ENCODE measurements around the gene B9D1. TPM values are rescaled to one million over a fixed set of nuclear protein-coding genes. Genes with fewer than 3 reads are reported as not detected.

The B9D1 gene
- total RNA-seq, 2 experiments from 2014 or later: 21.1 to 38.1 TPM

DNA sequence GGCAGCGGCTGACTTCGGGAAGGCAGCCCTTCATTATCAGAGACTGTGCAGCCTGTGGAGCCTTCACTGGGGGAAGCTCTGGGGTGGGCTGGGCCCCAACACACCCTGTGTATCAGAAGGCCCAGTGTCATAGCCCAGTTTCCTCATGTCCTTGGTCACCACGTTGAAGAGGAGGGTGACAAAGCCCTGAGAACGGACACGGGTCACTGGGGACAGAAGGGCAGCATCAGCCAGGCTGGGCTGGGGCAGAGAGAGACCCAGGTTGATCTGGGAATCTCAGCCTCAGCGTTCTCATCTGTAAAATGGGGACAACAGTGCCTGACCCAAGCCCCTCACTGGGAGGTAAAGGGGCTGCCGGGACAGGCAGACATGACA is 19.3 kb downstream of the B9D1 start:
- BruUV-seq (replicated peaks): no TSS peak
- POLR2A ChIA-PET: no interaction called here
- Histone ChIP-seq H3K4me3 (ENCODE audit: low read depth, low read length, poor library complexity, severe bottlenecking) (no peak overlapping the region), H3K9me2 (ENCODE audit: insufficient read depth, low read length) (no peaks in the 10 kb centered on the region), H3K4me2 (ENCODE audit: low read length) (no peak overlapping the region), H3K9me3 (ENCODE audit: low read length) (no peaks in the 10 kb centered on the region), H3K79me2 (ENCODE audit: insufficient read depth, low read depth, low read length) (no peaks in the 10 kb centered on the region), H4K20me1 (ENCODE audit: insufficient read depth, low read length) (no peaks in the 10 kb centered on the region), H3K27ac (ENCODE audit: low read depth, low read length, poor library complexity, severe bottlenecking) (no peak overlapping the region), H3K4me1 (ENCODE audit: insufficient read depth, low read length, poor library complexity, severe bottlenecking) (peaks cover 13% of the 10 kb centered on the region), H2AFZ (ENCODE audit: low read length) (no peak overlapping the region), H3K36me3 (ENCODE audit: insufficient read depth, low read length) (no peaks in the 10 kb centered on the region)
- CTCF ChIA-PET (ENCODE audit: unreplicated experiment): no interaction called here
- intact Hi-C loops (cut with micrococcal nuclease; ENCODE audit: unreplicated experiment): no loop called here
- no peak for TF ChIP-seq EZH2phosphoT487 (IDR thresholded peaks at IDR 0.05; ENCODE audit: borderline replicate concordance, low read depth, low read length)
- TF ChIP-seq, protein P1, sequence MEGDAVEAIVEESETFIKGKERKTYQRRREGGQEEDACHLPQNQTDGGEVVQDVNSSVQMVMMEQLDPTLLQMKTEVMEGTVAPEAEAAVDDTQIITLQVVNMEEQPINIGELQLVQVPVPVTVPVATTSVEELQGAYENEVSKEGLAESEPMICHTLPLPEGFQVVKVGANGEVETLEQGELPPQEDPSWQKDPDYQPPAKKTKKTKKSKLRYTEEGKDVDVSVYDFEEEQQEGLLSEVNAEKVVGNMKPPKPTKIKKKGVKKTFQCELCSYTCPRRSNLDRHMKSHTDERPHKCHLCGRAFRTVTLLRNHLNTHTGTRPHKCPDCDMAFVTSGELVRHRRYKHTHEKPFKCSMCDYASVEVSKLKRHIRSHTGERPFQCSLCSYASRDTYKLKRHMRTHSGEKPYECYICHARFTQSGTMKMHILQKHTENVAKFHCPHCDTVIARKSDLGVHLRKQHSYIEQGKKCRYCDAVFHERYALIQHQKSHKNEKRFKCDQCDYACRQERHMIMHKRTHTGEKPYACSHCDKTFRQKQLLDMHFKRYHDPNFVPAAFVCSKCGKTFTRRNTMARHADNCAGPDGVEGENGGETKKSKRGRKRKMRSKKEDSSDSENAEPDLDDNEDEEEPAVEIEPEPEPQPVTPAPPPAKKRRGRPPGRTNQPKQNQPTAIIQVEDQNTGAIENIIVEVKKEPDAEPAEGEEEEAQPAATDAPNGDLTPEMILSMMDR (conservative IDR thresholded peaks at IDR 0.05; ENCODE audit: low read length): no peak
- DNase-seq (ENCODE audit: low spot score): no peak

DNA sequence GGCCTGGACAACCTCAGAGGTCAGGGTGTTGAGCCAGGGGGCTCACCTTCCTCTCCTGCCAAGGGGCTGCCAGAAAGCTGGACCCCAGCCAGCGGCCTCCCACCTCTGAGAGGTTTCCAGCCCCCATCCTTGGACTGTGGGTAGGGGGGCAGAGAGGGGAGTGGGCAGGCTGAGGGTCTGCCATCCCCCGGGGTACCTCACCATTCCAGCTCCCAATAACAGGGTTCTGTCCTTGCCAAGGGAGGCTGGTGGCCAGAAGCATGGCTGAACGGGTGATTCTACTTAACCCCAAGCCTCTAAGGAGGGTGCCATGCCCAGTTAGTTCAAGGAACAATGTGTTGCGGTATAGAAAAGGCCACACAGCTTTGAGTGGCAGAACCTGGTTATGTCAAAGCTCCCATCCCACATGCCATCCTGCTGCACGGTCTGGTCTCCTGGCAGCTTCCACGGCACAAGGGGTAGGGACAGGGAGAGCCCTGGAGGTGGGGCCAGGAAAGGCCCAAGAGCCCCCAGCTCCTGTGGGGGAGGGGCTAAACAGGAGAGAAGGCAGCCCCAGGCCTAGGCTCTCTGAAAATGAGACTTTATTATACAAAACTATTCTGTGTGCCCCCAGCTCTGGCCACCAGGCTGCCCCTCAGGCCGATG is 19.8 kb downstream of the B9D1 start:
- Histone ChIP-seq H4K20me1 (ENCODE audit: insufficient read depth, low read length) (no peaks in the 10 kb centered on the region), H3K27ac (ENCODE audit: low read depth, low read length, poor library complexity, severe bottlenecking) (no peak overlapping the region), H3K9me2 (ENCODE audit: insufficient read depth, low read length) (no peaks in the 10 kb centered on the region), H3K36me3 (ENCODE audit: insufficient read depth, low read length) (no peaks in the 10 kb centered on the region), H2AFZ (ENCODE audit: low read length) (no peak overlapping the region), H3K4me3 (ENCODE audit: low read depth, low read length, poor library complexity, severe bottlenecking) (no peak overlapping the region), H3K4me1 (ENCODE audit: insufficient read depth, low read length, poor library complexity, severe bottlenecking) (peaks cover 15% of the 10 kb centered on the region), H3K9me3 (ENCODE audit: low read length) (no peaks in the 10 kb centered on the region), H3K79me2 (ENCODE audit: insufficient read depth, low read depth, low read length) (no peaks in the 10 kb centered on the region), H3K4me2 (ENCODE audit: low read length) (no peak overlapping the region)
- POLR2A ChIA-PET: no interaction called here
- intact Hi-C loops (cut with micrococcal nuclease; ENCODE audit: unreplicated experiment): no loop called here
- TF ChIP-seq EZH2phosphoT487 (IDR thresholded peaks at IDR 0.05; ENCODE audit: borderline replicate concordance, low read depth, low read length): no peak
- TF ChIP-seq, protein P1 (conservative IDR thresholded peaks at IDR 0.05; ENCODE audit: low read length): no peak
- CTCF ChIA-PET (ENCODE audit: unreplicated experiment): no interaction called here
- BruUV-seq (replicated peaks): no TSS peak
- no peak for DNase-seq (ENCODE audit: low spot score)

All from OCI-LY7 (cell line).